Karpas-422 (cell line): ENCODE data around the gene UNC5C. TPM values are rescaled to one million over a fixed set of nuclear protein-coding genes. Genes with fewer than 3 reads are reported as not detected.

ENCODE experiments used
- DNase-seq: peaks from one replicate; pipeline ENCODE4 v3.0.0-alpha.2; 2015
- H2AFZ ChIP-seq: fragments of 200-600 bp; sonication (generic); 2 replicates; pipeline ENCODE4 v1.6.1; 2014; ENCODE audit warnings: antibody characterized with exemption, low read length, mixed read lengths
- H3K27ac ChIP-seq: fragments of 200-600 bp; sonication (generic); 2 replicates; pipeline ENCODE4 v1.5.1; 2014; ENCODE audit warnings: mild to moderate bottlenecking, low read length, moderate library complexity
- H3K27me3 ChIP-seq: fragments of 200-600 bp; sonication (generic); 2 replicates; pipeline ENCODE4 v1.6.1; 2014; ENCODE audit warnings: low read length, mixed read lengths
- H3K36me3 ChIP-seq: fragments of 200-600 bp; sonication (generic); 2 replicates; pipeline ENCODE4 v1.6.1; 2014; ENCODE audit warnings: low read length, mixed read lengths; ENCODE audit not compliant: insufficient read depth
- H3K4me1 ChIP-seq: fragments of 200-600 bp; sonication (generic); 2 replicates; pipeline ENCODE4 v1.6.1; 2014; ENCODE audit warnings: mild to moderate bottlenecking, low read length, mixed read lengths
- H3K4me2 ChIP-seq: fragments of 200-600 bp; sonication (generic); 2 replicates; pipeline ENCODE4 v1.6.1; 2014; ENCODE audit warnings: low read length, low read depth, mild to moderate bottlenecking; ENCODE audit not compliant: poor library complexity, severe bottlenecking
- H3K4me3 ChIP-seq: fragments of 200-600 bp; sonication (generic); 2 replicates; pipeline ENCODE4 v1.5.1; 2014; ENCODE audit warnings: mild to moderate bottlenecking, antibody characterized with exemption, low read length, mixed read lengths
- H3K79me2 ChIP-seq: fragments of 200-600 bp; sonication (generic); 2 replicates; pipeline ENCODE4 v1.6.1; 2014; ENCODE audit warnings: mild to moderate bottlenecking, low read length, mixed read lengths
- H3K9ac ChIP-seq: fragments of 200-600 bp; sonication (generic); 2 replicates; pipeline ENCODE4 v1.6.0; 2014; ENCODE audit warnings: low read length
- H3K9me2 ChIP-seq: fragments of 200-600 bp; sonication (generic), shearing (Covaris generic); replicated peaks from 2 replicates; pipeline ENCODE4 v1.6.0; 2014; ENCODE audit warnings: mild to moderate bottlenecking, low read length, moderate library complexity; ENCODE audit not compliant: insufficient read depth
- H3K9me3 ChIP-seq: fragments of 300-700, 200-600 bp; sonication (generic); 2 replicates; pipeline ENCODE4 v1.6.1; 2014; ENCODE audit warnings: low read length, mixed read lengths
- H4K20me1 ChIP-seq: fragments of 200-600 bp; sonication (generic); 2 replicates; pipeline ENCODE4 v1.6.1; 2014; ENCODE audit warnings: mild to moderate bottlenecking, antibody characterized with exemption, low read length, low read depth; ENCODE audit not compliant: insufficient read depth
- total RNA-seq: library from RNA; depleted of rRNA; stranded (reverse); fragments of >200 nt; shearing (Covaris generic); gene quantifications from 2 replicates; pipeline ENCODE4 v1.2.3, GENCODE V29; 2014; ENCODE audit warnings: low replicate concordance

The UNC5C gene
- total RNA-seq, 1 experiment from 2014 or later: not detected

DNA sequence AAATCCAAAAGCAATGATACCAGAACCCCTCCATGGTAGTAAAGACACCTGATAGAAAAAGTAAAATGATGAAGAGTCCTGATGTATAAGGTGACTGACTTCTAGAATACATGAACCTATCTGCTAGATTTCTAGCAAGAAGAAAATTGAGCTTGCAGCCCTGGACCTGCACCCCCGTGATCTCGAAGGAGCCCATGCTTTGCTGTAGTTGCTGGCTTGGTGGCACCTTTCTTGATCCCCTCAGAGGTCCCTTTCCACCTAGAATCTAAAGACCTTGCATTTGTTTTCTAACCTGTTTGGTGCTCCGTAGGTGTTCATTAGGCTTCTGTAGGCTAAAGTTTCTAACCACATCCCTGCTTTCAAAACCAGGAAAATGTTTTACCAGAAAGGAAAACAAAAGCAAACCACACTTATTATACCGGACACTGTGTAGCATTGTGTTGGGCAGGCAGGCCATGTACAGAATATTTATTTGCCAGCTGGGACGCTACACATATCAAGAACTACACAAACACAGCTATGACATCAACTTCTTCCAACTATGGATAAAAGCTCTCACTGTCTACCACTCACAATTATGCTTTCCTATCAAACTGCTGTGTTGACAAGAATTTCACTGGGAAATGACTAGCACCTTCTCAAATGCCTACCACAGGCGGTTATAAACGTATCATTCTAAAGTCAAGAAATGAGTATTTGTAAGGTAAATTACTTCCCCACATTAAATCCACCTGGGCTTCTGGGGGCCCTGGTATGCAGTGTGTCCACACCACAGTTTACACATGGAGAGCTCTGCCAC, 316.2 kb downstream of the UNC5C start:
- Histone ChIP-seq H3K4me2 (no peak overlapping the region), H2AFZ (no peak overlapping the region)

DNA sequence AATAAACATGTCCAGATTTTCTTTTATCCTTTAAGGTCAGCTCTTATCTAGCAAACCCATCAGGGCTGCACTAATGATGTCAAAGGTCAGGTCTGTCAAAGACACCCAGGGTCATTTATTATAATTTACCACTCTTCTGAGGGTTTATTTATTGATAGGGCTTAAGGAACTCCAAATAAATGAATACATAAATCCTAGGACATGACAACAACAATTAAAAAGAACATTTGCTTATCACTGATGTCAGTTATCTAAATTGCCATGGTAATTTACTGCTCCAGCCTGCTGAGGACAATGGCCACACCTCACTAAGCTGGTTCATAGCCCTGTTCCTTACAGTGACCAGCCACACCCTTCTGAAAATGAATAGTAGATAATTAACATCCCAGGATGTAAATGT, 317.1 kb downstream of the UNC5C start:
- H3K4me1 ChIP-seq: no peaks in the 10 kb centered on the region
- H2AFZ ChIP-seq: no peak overlapping the region
- no peak overlapping the region for H3K4me2 ChIP-seq
- H3K9ac ChIP-seq: no peak overlapping the region
- H3K9me2 ChIP-seq: 0 out of 2 replicates have a peak, but pooled peaks cover 2% of the 10 kb centered on the region
- DNase-seq: no peak
- no peaks in the 10 kb centered on the region for H3K9me3 ChIP-seq
- no peaks in the 10 kb centered on the region for H3K36me3 ChIP-seq
- H4K20me1 ChIP-seq: no peaks in the 10 kb centered on the region
- H3K27me3 ChIP-seq: no peaks in the 10 kb centered on the region
- no peak overlapping the region for H3K4me3 ChIP-seq
- no peak overlapping the region for H3K27ac ChIP-seq
- H3K79me2 ChIP-seq: no peaks in the 10 kb centered on the region

More for the DNA sequence above, 316.2 kb downstream of the UNC5C start:
- no peaks in the 10 kb centered on the region for H3K27me3 ChIP-seq
- 0 out of 2 replicates have a peak, but pooled peaks cover 2% of the 10 kb centered on the region for H3K9me2 ChIP-seq
- no peaks in the 10 kb centered on the region for H3K79me2 ChIP-seq
- H3K4me1 ChIP-seq: no peaks in the 10 kb centered on the region
- no peaks in the 10 kb centered on the region for H3K9me3 ChIP-seq
- no peak overlapping the region for H3K9ac ChIP-seq
- no peak for DNase-seq
- no peak overlapping the region for H3K27ac ChIP-seq
- H4K20me1 ChIP-seq: no peaks in the 10 kb centered on the region
- no peak overlapping the region for H3K4me3 ChIP-seq
- no peaks in the 10 kb centered on the region for H3K36me3 ChIP-seq

DNA sequence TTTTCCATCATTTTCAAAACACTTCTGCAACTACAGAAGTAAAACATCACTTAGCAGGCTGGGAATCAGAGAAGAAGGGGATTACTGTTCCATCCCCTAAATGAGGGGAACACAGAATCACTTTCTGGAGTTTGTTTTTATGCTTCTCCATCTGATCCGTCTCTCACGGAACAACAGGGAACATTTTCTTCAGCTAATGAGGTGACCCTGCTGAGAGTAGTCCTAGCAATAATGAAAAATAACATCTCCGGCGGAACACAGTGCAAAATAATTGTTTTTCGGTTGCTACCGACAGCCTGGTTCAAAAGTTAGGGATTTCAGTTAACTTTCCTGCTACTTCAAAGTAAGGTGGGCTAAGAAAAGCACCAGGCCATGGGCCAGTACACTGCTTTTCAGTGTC, 322.9 kb downstream of the UNC5C start:
- no peaks in the 10 kb centered on the region for H3K36me3 ChIP-seq
- H2AFZ ChIP-seq: no peak overlapping the region
- no peaks in the 10 kb centered on the region for H3K9me2 ChIP-seq
- H3K4me2 ChIP-seq: no peak overlapping the region
- H3K79me2 ChIP-seq: no peaks in the 10 kb centered on the region
- no peaks in the 10 kb centered on the region for H3K4me1 ChIP-seq
- no peak overlapping the region for H3K27ac ChIP-seq
- H3K27me3 ChIP-seq: no peaks in the 10 kb centered on the region
- no peak for DNase-seq
- H3K4me3 ChIP-seq: no peak overlapping the region
- no peak overlapping the region for H3K9ac ChIP-seq
- no peaks in the 10 kb centered on the region for H3K9me3 ChIP-seq
- H4K20me1 ChIP-seq: no peaks in the 10 kb centered on the region

DNA sequence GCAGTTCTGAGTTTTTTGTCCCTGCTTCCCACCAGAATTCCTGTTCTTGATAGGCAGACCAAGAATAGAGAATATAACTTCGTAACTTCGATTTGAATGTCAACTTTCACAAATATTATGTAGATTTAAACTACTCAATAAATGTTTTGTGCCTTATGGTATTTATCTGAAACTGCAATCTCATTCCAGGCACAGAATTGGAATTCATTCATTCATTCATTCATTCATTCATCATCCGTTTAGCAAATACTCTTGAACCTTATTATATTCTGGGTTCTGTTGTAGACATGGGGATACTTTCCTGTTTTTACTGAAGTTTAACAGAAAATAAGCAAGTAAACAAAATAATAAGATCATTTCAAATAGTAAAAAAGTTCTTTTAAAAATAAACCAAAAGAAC, 324.4 kb downstream of the UNC5C start:
- Histone ChIP-seq H3K27ac (no peak overlapping the region), H3K9me3 (no peaks in the 10 kb centered on the region), H3K9ac (no peak overlapping the region), H3K4me1 (no peaks in the 10 kb centered on the region), H3K9me2 (no peaks in the 10 kb centered on the region), H3K27me3 (no peaks in the 10 kb centered on the region), H3K4me2 (no peak overlapping the region), H2AFZ (no peak overlapping the region), H3K79me2 (no peaks in the 10 kb centered on the region), H3K36me3 (no peaks in the 10 kb centered on the region), H4K20me1 (no peaks in the 10 kb centered on the region), H3K4me3 (no peak overlapping the region)
- DNase-seq: no peak

DNA sequence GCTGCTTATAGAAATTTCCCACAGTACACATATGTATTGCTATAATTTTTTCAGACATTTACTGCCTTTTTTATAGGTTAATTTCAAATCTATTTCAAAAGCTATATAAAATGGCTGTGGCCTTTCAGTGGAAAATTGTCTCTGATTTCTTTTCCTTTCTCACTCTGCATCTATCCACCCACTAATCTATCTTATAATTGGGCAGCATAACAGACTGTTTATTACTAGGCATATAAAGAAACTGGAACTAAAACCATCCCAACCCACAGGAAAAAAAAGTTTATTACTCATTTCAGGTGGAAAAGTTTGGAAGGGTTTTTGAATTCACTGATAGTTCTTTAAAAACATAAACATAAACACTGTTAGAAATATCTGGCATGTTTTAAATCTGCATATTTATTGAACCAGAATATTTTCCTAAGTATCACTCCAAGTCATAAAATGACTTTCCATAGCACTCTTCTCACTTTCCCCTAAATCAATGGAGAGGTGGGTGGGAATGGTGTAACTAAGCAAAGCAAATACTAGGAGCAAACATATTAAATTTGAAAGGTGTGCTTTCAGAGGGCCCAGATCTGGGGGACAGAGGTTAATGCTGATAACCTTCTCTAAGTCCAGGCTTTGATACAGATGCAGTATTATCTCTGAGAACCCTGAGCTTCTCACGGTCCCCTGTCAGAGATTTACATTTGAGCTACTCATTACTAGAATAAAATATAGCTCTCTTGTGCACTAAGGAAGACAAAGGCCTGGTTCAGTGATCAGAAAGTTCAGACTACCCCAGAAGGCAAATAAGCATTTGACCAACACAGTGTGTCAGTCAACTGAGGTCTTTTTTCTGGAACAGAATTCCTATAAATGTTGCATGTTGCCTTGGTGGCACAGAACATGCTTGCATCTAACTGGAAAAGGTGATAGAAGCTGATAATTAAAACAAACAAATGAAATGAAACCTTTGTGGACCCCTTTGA, 328.3 kb downstream of the UNC5C start:
- Histone ChIP-seq H3K9ac (no peak overlapping the region), H3K4me2 (no peak overlapping the region), H3K4me1 (no peaks in the 10 kb centered on the region), H3K9me3 (no peaks in the 10 kb centered on the region), H2AFZ (no peak overlapping the region), H4K20me1 (no peaks in the 10 kb centered on the region), H3K36me3 (no peaks in the 10 kb centered on the region), H3K9me2 (no peaks in the 10 kb centered on the region), H3K79me2 (no peaks in the 10 kb centered on the region), H3K4me3 (no peak overlapping the region), H3K27ac (no peak overlapping the region), H3K27me3 (no peaks in the 10 kb centered on the region)
- no peak for DNase-seq

DNA sequence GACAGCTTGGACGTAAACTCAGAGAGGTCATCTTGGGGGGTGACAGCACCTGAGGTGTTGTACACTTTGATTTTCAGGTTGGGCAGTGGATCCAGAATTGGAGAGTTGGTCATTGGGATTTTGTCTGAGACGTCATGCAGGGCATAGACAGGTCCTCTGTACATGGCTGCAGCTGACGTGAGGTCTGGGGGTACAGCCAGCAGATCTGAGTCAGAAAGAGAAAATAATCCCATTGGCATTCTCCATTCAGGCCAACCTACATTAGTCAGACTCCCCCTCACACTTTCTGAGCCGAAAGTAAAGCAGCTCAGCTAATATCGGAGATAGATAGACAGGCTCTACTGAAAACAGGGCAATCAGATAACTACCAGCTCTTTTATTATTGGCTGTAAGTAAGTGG, 329.7 kb downstream of the UNC5C start:
- Histone ChIP-seq H3K4me1 (no peaks in the 10 kb centered on the region), H3K4me3 (no peak overlapping the region), H3K9me3 (no peaks in the 10 kb centered on the region), H3K9ac (no peak overlapping the region), H3K79me2 (no peaks in the 10 kb centered on the region), H3K27me3 (no peaks in the 10 kb centered on the region), H3K36me3 (no peaks in the 10 kb centered on the region), H4K20me1 (no peaks in the 10 kb centered on the region), H3K9me2 (no peaks in the 10 kb centered on the region), H2AFZ (no peak overlapping the region), H3K4me2 (no peak overlapping the region), H3K27ac (no peak overlapping the region)
- no peak for DNase-seq

DNA sequence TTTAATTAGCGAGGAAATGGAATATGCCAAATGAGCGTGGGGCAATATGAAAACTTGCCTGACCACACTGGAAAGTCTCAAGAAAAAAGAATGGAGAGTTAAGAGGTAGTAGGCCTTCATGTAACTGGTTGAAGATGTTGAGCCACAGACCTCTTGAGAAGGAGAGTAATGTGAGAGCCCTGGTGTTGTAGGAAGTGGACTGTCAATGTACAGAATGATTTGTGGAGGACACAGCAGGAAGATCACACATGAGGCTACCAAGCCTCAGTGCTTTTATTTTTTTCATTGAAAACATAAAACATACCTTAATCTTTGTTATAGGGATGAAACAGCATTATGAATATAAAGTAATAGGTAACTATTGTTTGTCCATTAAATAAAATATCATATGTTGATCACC, 331.6 kb downstream of the UNC5C start:
- DNase-seq: no peak
- Histone ChIP-seq H3K4me1 (no peaks in the 10 kb centered on the region), H2AFZ (no peak overlapping the region), H3K9me3 (no peaks in the 10 kb centered on the region), H3K4me2 (no peak overlapping the region), H3K4me3 (no peak overlapping the region), H3K36me3 (no peaks in the 10 kb centered on the region), H3K9ac (no peak overlapping the region), H4K20me1 (no peaks in the 10 kb centered on the region), H3K27me3 (no peaks in the 10 kb centered on the region), H3K79me2 (no peaks in the 10 kb centered on the region), H3K27ac (no peak overlapping the region), H3K9me2 (no peaks in the 10 kb centered on the region)

DNA sequence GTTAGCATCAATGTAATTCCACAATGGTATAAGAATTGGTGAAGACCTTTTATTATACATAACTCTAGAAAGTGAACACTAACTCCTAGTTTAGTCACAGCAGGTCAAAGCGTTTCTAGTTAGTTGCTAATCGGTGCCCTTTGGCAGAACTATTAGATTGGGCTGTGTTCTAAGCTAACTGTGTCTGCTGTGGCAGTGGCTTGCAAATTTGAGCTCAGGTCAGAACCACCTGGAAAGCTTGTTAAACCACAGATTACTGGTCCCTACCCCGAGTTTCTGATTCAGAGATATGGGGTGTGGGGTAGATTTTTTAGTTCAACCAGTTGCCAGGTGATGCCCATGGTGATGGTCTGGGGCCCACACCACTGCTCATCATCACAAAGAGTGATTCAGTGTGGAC, 332.1 kb downstream of the UNC5C start:
- no peak overlapping the region for H3K9ac ChIP-seq
- no peaks in the 10 kb centered on the region for H3K79me2 ChIP-seq
- H3K27me3 ChIP-seq: no peaks in the 10 kb centered on the region
- DNase-seq: no peak
- H3K4me2 ChIP-seq: no peak overlapping the region
- no peaks in the 10 kb centered on the region for H3K36me3 ChIP-seq
- no peaks in the 10 kb centered on the region for H4K20me1 ChIP-seq
- no peak overlapping the region for H3K27ac ChIP-seq
- H3K9me3 ChIP-seq: no peaks in the 10 kb centered on the region
- no peak overlapping the region for H2AFZ ChIP-seq
- H3K4me3 ChIP-seq: no peak overlapping the region
- no peaks in the 10 kb centered on the region for H3K9me2 ChIP-seq
- H3K4me1 ChIP-seq: no peaks in the 10 kb centered on the region
